Measurements from ENCODE around the gene NSUN5.
"Not testable (repeated sequence)": the region's sequence is repeated elsewhere in the genome, so short reads cannot be mapped to it uniquely, and the experiment has no call there.

Gene NSUN5

GRCh38 chr7:73330772-73331171, 22.1 kb upstream of the NSUN5 start:
- no peaks in the 10 kb centered on the region for H3K9me3 Mint-ChIP-seq
- peaks cover 27% of the 10 kb centered on the region for H3K4me1 Mint-ChIP-seq
- H3K36me3 Mint-ChIP-seq (ENCODE audit: low read depth) = no peaks in the 10 kb centered on the region
- TF ChIP-seq CTCF (IDR thresholded peaks at IDR 0.05) = no peak
- H3K27me3 Mint-ChIP-seq (ENCODE audit: low read depth, poor library complexity) = peaks cover 4% of the 10 kb centered on the region
- no peak for DNase-seq
- H3K27ac Mint-ChIP-seq = no peak overlapping the region
- no peak overlapping the region for H3K4me3 Mint-ChIP-seq

GRCh38 chr7:73329861-73330581, 21.4 kb upstream of the NSUN5 start:
- DNase-seq = no peak
- H3K9me3 Mint-ChIP-seq = no peaks in the 10 kb centered on the region
- TF ChIP-seq CTCF (IDR thresholded peaks at IDR 0.05) = no peak
- H3K27me3 Mint-ChIP-seq (ENCODE audit: low read depth, poor library complexity) = peaks cover 4% of the 10 kb centered on the region
- no peaks in the 10 kb centered on the region for H3K36me3 Mint-ChIP-seq (ENCODE audit: low read depth)
- H3K27ac Mint-ChIP-seq = peak overlapping the region; percentile 24
- no peak overlapping the region for H3K4me3 Mint-ChIP-seq
- H3K4me1 Mint-ChIP-seq = peaks cover 27% of the 10 kb centered on the region

GRCh38 chr7:73328696-73329095, 20.1 kb upstream of the NSUN5 start:
- no peak overlapping the region for H3K27ac Mint-ChIP-seq
- no peak for TF ChIP-seq CTCF (IDR thresholded peaks at IDR 0.05)
- H3K27me3 Mint-ChIP-seq (ENCODE audit: low read depth, poor library complexity) = peaks cover 6% of the 10 kb centered on the region
- H3K36me3 Mint-ChIP-seq (ENCODE audit: low read depth) = no peaks in the 10 kb centered on the region
- no peak overlapping the region for H3K4me3 Mint-ChIP-seq
- DNase-seq = no peak
- no peaks in the 10 kb centered on the region for H3K9me3 Mint-ChIP-seq
- peaks cover 27% of the 10 kb centered on the region for H3K4me1 Mint-ChIP-seq

DNA sequence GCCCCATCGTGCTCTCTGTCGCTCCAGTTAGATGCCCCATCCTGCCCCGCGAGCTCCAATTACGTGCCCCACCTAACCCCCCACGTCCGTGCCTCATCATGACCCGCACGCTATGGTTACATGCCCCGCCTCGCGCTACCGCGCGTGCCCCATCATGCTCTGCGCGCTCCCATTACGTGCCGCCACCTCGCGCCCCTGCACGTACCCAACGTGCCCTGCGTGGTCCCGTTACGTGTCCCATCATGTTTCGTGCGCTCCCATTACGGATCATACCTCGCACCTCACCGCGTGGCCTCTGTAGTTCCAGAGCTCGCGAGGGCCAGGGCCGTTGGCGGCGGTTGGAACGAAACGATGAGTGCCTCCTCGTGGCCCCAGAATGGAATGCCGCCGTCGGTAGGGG, 19.3 kb upstream of the NSUN5 start, which contains the start of the genes FKBP6 and TRIM50:
TSS of gene FKBP6 (plus strand) at position 240 of the 400 bp plus-strand sequence. CDS start 268 bp downstream, outside the sequence.
TSS of gene TRIM50 (minus strand) at position 161 of the 400 bp plus-strand sequence. CDS start 3,295 bp downstream, outside the sequence.
- not testable (repeated sequence) for H3K9me3 Mint-ChIP-seq; H3K4me3 Mint-ChIP-seq; DNase-seq; H3K36me3 Mint-ChIP-seq (ENCODE audit: low read depth); H3K27me3 Mint-ChIP-seq (ENCODE audit: low read depth, poor library complexity); H3K27ac Mint-ChIP-seq
- H3K4me1 Mint-ChIP-seq = peaks cover 27% of the 10 kb centered on the region

- H3K36me3 Mint-ChIP-seq (ENCODE audit: low read depth); H3K4me3 Mint-ChIP-seq; H3K27me3 Mint-ChIP-seq (ENCODE audit: low read depth, poor library complexity); H3K9me3 Mint-ChIP-seq; DNase-seq; H3K27ac Mint-ChIP-seq: not testable (repeated sequence)
- peaks cover 27% of the 10 kb centered on the region for H3K4me1 Mint-ChIP-seq
Observed at GRCh38 chr7:73327449-73327848, 18.8 kb upstream of the NSUN5 start.

DNA sequence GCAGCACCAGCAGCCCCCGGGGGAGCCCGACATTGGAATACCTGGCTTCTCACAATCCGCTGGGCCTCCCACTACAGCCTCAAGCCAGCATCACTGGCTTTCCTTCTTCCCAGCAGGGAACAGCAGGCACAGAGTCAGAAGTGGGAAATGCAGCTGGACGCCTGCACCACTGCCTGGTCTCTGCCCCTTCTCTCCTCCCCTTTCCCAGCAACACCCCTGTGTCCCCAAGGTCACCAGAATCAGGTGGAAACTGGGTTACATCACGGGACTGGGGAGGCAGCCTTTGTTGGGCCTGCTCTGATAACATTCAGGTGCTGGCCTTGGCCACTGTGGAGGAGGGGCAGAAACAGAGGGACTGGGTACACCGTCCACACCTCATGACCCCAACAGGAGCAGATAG, 16.8 kb upstream of the NSUN5 start:
- DNase-seq; H3K27ac Mint-ChIP-seq; H3K4me3 Mint-ChIP-seq; H3K9me3 Mint-ChIP-seq; H3K27me3 Mint-ChIP-seq (ENCODE audit: low read depth, poor library complexity); H3K36me3 Mint-ChIP-seq (ENCODE audit: low read depth): not testable (repeated sequence)
- peaks cover 14% of the 10 kb centered on the region for H3K4me1 Mint-ChIP-seq

DNA sequence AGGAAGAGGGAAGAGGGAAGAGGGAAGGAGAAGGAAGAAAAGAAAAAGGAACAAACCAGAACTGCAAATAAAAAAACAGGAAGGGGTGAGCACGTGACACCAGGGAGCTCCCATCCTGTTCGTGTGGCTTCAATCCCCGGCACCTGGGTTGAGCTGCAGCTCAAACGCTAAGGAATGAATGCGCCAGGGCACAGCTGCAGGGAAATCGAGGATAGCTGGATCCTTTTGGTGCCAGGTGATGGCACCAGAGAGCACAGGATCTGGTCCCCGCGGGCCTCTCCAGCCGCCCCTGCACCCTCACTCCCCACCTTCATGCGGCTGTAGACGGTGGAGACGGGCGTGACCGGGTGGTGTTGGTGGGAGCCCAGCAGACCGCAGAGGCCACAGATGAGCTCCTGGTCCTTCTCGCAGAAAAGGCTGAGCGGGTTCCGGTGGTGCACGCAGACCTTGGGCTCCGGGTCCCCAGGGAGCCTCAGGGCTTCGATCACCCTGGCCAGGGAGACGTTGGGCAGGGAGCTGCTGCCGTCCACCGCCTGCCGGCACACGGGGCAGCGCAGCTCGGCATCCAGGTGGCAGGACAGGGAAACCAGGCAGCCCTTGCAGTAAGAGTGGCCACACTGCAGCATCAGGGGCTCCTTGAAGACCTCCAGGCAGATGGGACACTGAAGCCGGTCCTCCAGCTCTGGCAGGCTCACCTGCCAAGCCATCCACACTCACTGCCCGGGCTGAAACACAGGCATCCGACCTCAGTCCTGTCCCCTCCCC, 15.6 kb upstream of the NSUN5 start:
- H3K9me3 Mint-ChIP-seq; H3K27ac Mint-ChIP-seq; H3K4me1 Mint-ChIP-seq; H3K36me3 Mint-ChIP-seq (ENCODE audit: low read depth): not testable (repeated sequence)
- peak; percentile 38 for TF ChIP-seq CTCF (IDR thresholded peaks at IDR 0.05)
- H3K27me3 Mint-ChIP-seq (ENCODE audit: low read depth, poor library complexity) = peaks cover 12% of the 10 kb centered on the region
- DNase-seq = peak; percentile 59
- peak overlapping the region; percentile 52 for H3K4me3 Mint-ChIP-seq

GRCh38 chr7:73323434-73324080, 14.9 kb upstream of the NSUN5 start:
- Mint-ChIP-seq H3K27me3 (ENCODE audit: low read depth, poor library complexity) (peaks cover 13% of the 10 kb centered on the region), H3K4me3 (peak overlapping the region; percentile 52)
- not testable (repeated sequence) for DNase-seq; H3K36me3 Mint-ChIP-seq (ENCODE audit: low read depth); H3K9me3 Mint-ChIP-seq; H3K27ac Mint-ChIP-seq; H3K4me1 Mint-ChIP-seq

DNA sequence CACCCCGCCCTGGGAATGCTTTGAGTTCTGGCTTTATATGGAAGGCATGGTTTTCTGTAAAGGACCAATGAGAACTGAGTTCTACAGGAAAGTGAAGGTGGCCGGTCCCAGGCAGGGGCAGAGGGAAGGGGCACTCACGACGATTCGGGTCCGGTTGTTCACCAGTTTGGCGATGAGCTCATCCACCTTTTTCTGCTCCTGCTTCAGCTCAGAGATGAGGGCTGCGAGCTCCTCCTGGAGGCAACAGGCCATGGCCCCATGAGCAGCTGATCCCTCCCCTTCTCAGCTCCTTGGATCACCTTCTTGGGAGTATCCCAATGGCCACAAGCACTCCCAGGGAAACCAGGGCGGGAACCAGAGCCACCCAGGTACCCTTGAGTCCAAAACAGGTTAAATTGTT, 11.4 kb upstream of the NSUN5 start:
- H3K27me3 Mint-ChIP-seq (ENCODE audit: low read depth, poor library complexity) = peaks cover 13% of the 10 kb centered on the region
- not testable (repeated sequence) for H3K4me3 Mint-ChIP-seq; H3K9me3 Mint-ChIP-seq; H3K27ac Mint-ChIP-seq; H3K36me3 Mint-ChIP-seq (ENCODE audit: low read depth); H3K4me1 Mint-ChIP-seq; DNase-seq

GRCh38 chr7:73319541-73319940, 10.9 kb upstream of the NSUN5 start:
- peaks cover 17% of the 10 kb centered on the region for H3K27me3 Mint-ChIP-seq (ENCODE audit: low read depth, poor library complexity)
- H3K36me3 Mint-ChIP-seq (ENCODE audit: low read depth); H3K4me3 Mint-ChIP-seq; H3K4me1 Mint-ChIP-seq; DNase-seq; H3K27ac Mint-ChIP-seq; H3K9me3 Mint-ChIP-seq: not testable (repeated sequence)

Data from nephron progenitor cell (in vitro differentiated cells).